Kidney (tissue), 14 donors: ENCODE results near the gene MBTD1. TPM values are rescaled to one million over a fixed set of nuclear protein-coding genes. Genes with fewer than 3 reads are reported as not detected.

Source experiments
- DNase-seq, 5 donors: peaks; one replicate each; pipeline ENCODE4 v3.0.0-alpha.2; 2013 to 2020
- FAIRE-seq: peaks from 2 replicates; lab custom pipeline; 2012; peaks lifted over from hg19 to GRCh38; lab: Jason Lieb, UNC
- H3K27ac ChIP-seq, 2 donors: one replicate each; pipeline ENCODE4 v1.7.0; 2013; ENCODE audit warnings: low read depth in 2 of 2, low read length in 2 of 2, inconsistent platforms in 1 of 2
- H3K27me3 ChIP-seq: one replicate; pipeline ENCODE4 v1.7.1; 2013; ENCODE audit warnings: low read length, inconsistent platforms; ENCODE audit not compliant: control insufficient read depth, insufficient read depth
- H3K36me3 ChIP-seq, 3 donors: one replicate each; pipeline versions ENCODE4 v1.7.0 to v1.7.1; 2013; ENCODE audit warnings: low read length in 3 of 3, control low read depth in 1 of 3, inconsistent platforms in 1 of 3; ENCODE audit not compliant: insufficient read depth in 3 of 3, control insufficient read depth in 2 of 3
- H3K4me1 ChIP-seq, 3 donors: one replicate each; pipeline versions ENCODE4 v1.7.0 to v1.7.1; 2013; ENCODE audit warnings: low read length in 3 of 3, inconsistent platforms in 1 of 3, low read depth in 1 of 3; ENCODE audit not compliant: control insufficient read depth in 2 of 3, insufficient read depth in 2 of 3
- H3K4me3 ChIP-seq, 3 donors: one replicate each; pipeline versions ENCODE4 v1.7.0 to v1.8.1; 2013; ENCODE audit warnings: low read length in 3 of 3, control low read depth in 1 of 3, inconsistent platforms in 1 of 3
- H3K9ac ChIP-seq, 3 donors: one replicate each; pipeline versions ENCODE4 v1.7.0 to v1.7.1; 2013; ENCODE audit warnings: low read length in 3 of 3, control low read depth in 1 of 3, inconsistent platforms in 1 of 3
- H3K9me3 ChIP-seq, 3 donors: one replicate each; pipeline versions ENCODE4 v1.7.0 to v1.7.1; 2013; ENCODE audit warnings: low read length in 3 of 3, control low read depth in 1 of 3, inconsistent platforms in 1 of 3; ENCODE audit not compliant: control insufficient read depth in 2 of 3, insufficient read depth in 1 of 3
- intact Hi-C: fragments of 100-400 bp; cut with DNase I; formaldehyde crosslinking; loops from one replicate; pipeline ENCODE4 v1.11.1; 2022
- polyA plus RNA-seq: library from polyadenylated mRNA; stranded (reverse); fragments of 350-450 nt; fragmentation: Illumina TruSeq; extraction: RNeasy Lipid Tissue Mini Kit (QIAGEN cat#74804); gene quantifications from one replicate; pipeline ENCODE4 v1.2.3, GENCODE V29; 2014; ENCODE audit warnings: low read depth, low replicate concordance; ENCODE audit not compliant: insufficient read depth
- total RNA-seq: library from RNA; stranded (reverse); fragmentation: NEBNext Ultra II Directional; extraction: Animal tissue kit (Norgen Biotek cat#: 25700); gene quantifications from one replicate; pipeline ENCODE4 v1.2.1, GENCODE V29; 2021
- TF ChIP-seq, protein P1 (sequence below): IDR thresholded peaks from 3 replicates; pipeline ENCODE4 v1.5.1; 2012; ENCODE audit warnings: mild to moderate bottlenecking, moderate library complexity, borderline replicate concordance; ENCODE audit not compliant: insufficient read depth; ENCODE audit errors: extremely low read depth
- donor health status: control.
- donor health status: control.
- donor health status: control.
- donor health status: control.
- donor health status: control.
- donor health status: DM: yes; HTN: yes; CAD: no.
- donor health status: Normal renal cell carcinoma (clear cell type).

Gene MBTD1
- total and polyA plus RNA-seq, 2 donors from 2014 or later: 4.8 to 14.9 TPM

DNA sequence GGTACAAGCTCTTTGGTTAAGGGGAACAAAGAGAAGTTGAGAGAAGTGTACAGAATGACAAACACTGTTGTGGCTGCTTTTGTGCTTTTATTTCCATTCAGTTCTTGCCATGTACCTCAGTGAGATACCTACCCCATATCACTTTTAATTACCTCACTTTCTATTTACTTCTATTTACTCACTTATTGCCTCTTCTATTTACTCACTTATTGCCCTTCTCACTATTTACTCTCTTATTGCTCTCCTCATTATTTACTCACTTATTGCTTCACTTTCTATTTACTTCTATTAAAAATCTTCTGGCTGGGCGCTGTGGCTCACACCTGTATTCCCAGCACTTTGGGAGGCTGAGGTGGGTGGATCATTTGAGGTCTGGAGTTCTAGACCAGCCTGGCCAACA, 41.9 kb downstream of the MBTD1 start:
- DNase-seq (no peak), FAIRE-seq (no peak)
- Histone ChIP-seq H3K27me3 (no peaks in the 10 kb centered on the region), H3K4me3 (no peak overlapping the region), H3K9me3 (no peaks in the 10 kb centered on the region), H3K27ac (no peak overlapping the region), H3K4me1 (no peaks in the 10 kb centered on the region), H3K36me3 (peaks cover 4 to 24% (median 6%) of the 10 kb centered on the region in 3 donors), H3K9ac (no peak overlapping the region)
- TF ChIP-seq, protein P1, sequence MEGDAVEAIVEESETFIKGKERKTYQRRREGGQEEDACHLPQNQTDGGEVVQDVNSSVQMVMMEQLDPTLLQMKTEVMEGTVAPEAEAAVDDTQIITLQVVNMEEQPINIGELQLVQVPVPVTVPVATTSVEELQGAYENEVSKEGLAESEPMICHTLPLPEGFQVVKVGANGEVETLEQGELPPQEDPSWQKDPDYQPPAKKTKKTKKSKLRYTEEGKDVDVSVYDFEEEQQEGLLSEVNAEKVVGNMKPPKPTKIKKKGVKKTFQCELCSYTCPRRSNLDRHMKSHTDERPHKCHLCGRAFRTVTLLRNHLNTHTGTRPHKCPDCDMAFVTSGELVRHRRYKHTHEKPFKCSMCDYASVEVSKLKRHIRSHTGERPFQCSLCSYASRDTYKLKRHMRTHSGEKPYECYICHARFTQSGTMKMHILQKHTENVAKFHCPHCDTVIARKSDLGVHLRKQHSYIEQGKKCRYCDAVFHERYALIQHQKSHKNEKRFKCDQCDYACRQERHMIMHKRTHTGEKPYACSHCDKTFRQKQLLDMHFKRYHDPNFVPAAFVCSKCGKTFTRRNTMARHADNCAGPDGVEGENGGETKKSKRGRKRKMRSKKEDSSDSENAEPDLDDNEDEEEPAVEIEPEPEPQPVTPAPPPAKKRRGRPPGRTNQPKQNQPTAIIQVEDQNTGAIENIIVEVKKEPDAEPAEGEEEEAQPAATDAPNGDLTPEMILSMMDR: no peak
- intact Hi-C loops: no loop called here

DNA sequence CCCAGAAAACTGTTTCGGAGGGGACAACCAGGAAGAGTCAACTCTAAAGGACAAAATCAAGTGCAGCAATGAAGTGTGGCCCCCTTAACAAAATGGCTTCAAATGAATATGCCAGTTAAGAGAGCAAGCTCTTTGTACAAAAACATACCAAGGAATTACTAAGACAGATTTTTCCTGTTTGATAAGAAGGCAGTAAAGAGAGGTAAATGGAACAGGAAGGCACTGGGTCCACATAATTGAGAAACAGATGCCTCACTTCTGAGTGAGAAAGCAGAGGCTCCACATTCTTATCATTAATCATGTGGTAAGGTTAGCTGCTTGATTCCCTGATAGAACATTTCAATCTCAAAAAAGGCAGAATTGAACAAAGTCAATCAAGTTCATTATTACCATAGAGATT, 44.9 kb downstream of the MBTD1 start:
- Histone ChIP-seq H3K4me3 (no peak overlapping the region), H3K27ac (no peak overlapping the region), H3K9ac (no peak overlapping the region), H3K4me1 (no peaks in the 10 kb centered on the region), H3K27me3 (no peaks in the 10 kb centered on the region), H3K36me3 (peaks cover 2 to 15% (median 6%) of the 10 kb centered on the region in 3 donors), H3K9me3 (no peaks in the 10 kb centered on the region)
- TF ChIP-seq, protein P1: no peak
- no peak for DNase-seq
- intact Hi-C loops: no loop called here
- FAIRE-seq: no peak

GRCh38 chr17:51203838-51204237, 56.0 kb downstream of the MBTD1 start:
- Histone ChIP-seq H3K36me3 (peaks cover 16 to 51% (median 24%) of the 10 kb centered on the region in 3 donors), H3K9me3 (no peaks in the 10 kb centered on the region), H3K27me3 (no peaks in the 10 kb centered on the region), H3K9ac (no peak overlapping the region), H3K4me1 (no peaks in the 10 kb centered on the region), H3K4me3 (no peak overlapping the region), H3K27ac (no peak overlapping the region)
- FAIRE-seq (no peak), DNase-seq (no peak)
- TF ChIP-seq, protein P1: no peak
- intact Hi-C loops: no loop called here

- TF ChIP-seq, protein P1: no peak
- no peak for FAIRE-seq
- Histone ChIP-seq H3K27ac (no peak overlapping the region), H3K9ac (no peak overlapping the region), H3K36me3 (peaks cover 24 to 32% (median 31%) of the 10 kb centered on the region in 3 donors), H3K4me1 (no peaks in the 10 kb centered on the region), H3K4me3 (no peak overlapping the region), H3K27me3 (no peaks in the 10 kb centered on the region), H3K9me3 (no peaks in the 10 kb centered on the region)
- intact Hi-C loops: no loop called here
- no peak for DNase-seq
Measured at GRCh38 chr17:51200846-51201245, 59.0 kb downstream of the MBTD1 start.
